Chondrocyte (in vitro differentiated cells): Measurements from ENCODE around the gene SIX5. TPM values are rescaled to one million over a fixed set of nuclear protein-coding genes. Genes with fewer than 3 reads are reported as not detected.

ENCODE experiments used
- DNase-seq: peaks from one replicate; pipeline ENCODE4 v3.0.0; 2021; ENCODE audit warnings: mixed read lengths, low spot score
- H3K27ac Mint-ChIP-seq: one replicate; pipeline ENCODE4 v1.8.0; 2021; ENCODE audit warnings: mild to moderate bottlenecking, moderate library complexity, mixed read lengths; ENCODE audit not compliant: unreplicated experiment
- H3K27me3 Mint-ChIP-seq: 2 replicates; pipeline ENCODE4 v1.8.0; 2021; ENCODE audit warnings: low read depth, mixed read lengths
- H3K36me3 Mint-ChIP-seq: 2 replicates; pipeline ENCODE4 v1.8.0; 2021; ENCODE audit warnings: low read depth, mixed read lengths
- H3K4me1 Mint-ChIP-seq: 2 replicates; pipeline ENCODE4 v1.8.0; 2021; ENCODE audit warnings: low read depth, mild to moderate bottlenecking, mixed read lengths
- H3K4me3 Mint-ChIP-seq: one replicate; pipeline ENCODE4 v1.8.0; 2021; ENCODE audit warnings: mild to moderate bottlenecking, moderate library complexity, mixed read lengths; ENCODE audit not compliant: unreplicated experiment
- H3K9me3 Mint-ChIP-seq: 2 replicates; pipeline ENCODE4 v1.8.0; 2021; ENCODE audit warnings: low read depth, mixed read lengths
- total RNA-seq: library from RNA; stranded (reverse); gene quantifications from 3 replicates; pipeline ENCODE4 v1.2.1, GENCODE V29; 2021
- TF ChIP-seq, protein P1 (sequence below): fragments of 200-600 bp; sonication (generic); IDR thresholded peaks from 2 replicates; pipeline ENCODE4 v1.5.0; 2021; ENCODE audit warnings: antibody characterized with exemption, mild to moderate bottlenecking, moderate library complexity

The SIX5 gene
- total RNA-seq, 1 donor from 2014 or later = 33.0 TPM

DNA sequence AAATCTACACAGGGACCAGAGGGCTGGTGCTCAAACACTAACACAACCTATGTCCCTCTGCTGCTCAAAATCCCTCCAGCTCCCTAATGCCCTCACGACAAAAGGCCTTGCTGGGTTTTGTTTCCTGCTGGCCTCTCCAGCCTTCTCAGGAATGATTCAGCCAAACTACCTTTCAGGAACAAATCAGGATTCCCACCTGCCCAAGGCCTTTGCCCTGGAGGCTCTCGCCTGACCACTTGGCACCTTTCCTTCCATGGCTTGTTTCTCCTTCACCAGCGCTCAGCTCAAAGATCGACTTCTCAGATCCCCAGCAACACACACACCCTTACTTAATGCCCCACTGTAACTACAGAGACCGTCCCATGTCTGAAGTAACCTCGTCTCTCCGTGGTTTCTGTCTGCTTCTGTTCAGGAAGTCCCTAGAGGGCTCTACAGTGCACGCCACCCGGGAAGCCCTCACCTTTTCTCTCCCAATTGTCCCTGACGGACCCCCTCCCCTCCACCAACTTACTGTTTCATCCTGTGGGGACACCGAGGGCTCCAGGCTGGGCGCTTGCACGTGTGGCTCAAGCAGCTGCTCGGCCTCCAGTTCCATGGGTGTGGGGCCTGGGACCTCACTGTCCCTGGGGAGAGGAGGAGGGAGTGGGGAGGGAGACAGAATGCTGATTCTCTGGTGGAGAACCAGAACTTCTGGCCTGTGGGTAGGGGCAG lies 3.2 kb upstream of the SIX5 start:
- TF ChIP-seq, protein P1, sequence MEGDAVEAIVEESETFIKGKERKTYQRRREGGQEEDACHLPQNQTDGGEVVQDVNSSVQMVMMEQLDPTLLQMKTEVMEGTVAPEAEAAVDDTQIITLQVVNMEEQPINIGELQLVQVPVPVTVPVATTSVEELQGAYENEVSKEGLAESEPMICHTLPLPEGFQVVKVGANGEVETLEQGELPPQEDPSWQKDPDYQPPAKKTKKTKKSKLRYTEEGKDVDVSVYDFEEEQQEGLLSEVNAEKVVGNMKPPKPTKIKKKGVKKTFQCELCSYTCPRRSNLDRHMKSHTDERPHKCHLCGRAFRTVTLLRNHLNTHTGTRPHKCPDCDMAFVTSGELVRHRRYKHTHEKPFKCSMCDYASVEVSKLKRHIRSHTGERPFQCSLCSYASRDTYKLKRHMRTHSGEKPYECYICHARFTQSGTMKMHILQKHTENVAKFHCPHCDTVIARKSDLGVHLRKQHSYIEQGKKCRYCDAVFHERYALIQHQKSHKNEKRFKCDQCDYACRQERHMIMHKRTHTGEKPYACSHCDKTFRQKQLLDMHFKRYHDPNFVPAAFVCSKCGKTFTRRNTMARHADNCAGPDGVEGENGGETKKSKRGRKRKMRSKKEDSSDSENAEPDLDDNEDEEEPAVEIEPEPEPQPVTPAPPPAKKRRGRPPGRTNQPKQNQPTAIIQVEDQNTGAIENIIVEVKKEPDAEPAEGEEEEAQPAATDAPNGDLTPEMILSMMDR = no peak
- H3K27ac Mint-ChIP-seq = peak overlapping the region; percentile 50

DNA sequence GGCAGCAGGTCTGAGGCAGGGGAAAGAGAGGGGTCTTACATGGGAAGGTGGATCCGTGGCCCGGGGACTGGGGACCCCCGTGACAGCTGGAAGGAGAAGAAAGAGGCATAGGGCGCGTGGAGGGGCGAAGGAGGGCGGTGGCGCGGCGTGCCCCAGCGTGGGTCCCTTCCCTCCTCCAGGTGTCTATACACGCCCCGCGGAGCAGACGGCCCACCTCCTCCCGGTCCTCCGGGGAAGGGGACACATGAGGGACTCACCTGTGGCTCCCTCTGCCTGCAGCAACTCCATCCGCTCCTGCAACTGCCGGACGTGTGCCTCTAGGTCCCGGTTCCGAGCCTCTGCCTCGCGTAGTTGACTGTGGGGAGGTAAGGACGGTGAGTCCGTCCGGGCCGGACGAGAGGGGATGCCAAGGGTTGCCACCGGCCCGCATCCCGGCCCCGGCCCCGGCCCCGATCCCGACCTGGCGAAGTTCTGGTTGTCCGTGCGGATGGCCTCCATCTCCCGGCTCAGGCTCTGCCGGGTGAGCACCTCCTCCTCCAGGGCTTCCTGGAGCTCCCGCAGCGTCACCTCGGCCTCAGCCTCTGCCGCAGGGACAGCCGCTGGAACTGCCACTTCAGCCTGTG lies 2.4 kb upstream of the SIX5 start:
- H3K4me1 Mint-ChIP-seq = peaks cover 19% of the 10 kb centered on the region
- DNase-seq = no peak
- H3K9me3 Mint-ChIP-seq = no peaks in the 10 kb centered on the region
- peaks cover 6% of the 10 kb centered on the region for H3K36me3 Mint-ChIP-seq
- H3K27me3 Mint-ChIP-seq = no peaks in the 10 kb centered on the region
- TF ChIP-seq, protein P1 = no peak
- H3K4me3 Mint-ChIP-seq = peak overlapping the region; percentile 95
- peak overlapping the region; percentile 95 for H3K27ac Mint-ChIP-seq

More for the DNA sequence above, 3.2 kb upstream of the SIX5 start:
- H3K4me1 Mint-ChIP-seq = peaks cover 19% of the 10 kb centered on the region
- H3K27me3 Mint-ChIP-seq = no peaks in the 10 kb centered on the region
- no peaks in the 10 kb centered on the region for H3K9me3 Mint-ChIP-seq
- H3K4me3 Mint-ChIP-seq = no peak overlapping the region
- peaks cover 13% of the 10 kb centered on the region for H3K36me3 Mint-ChIP-seq
- DNase-seq = no peak

DNA sequence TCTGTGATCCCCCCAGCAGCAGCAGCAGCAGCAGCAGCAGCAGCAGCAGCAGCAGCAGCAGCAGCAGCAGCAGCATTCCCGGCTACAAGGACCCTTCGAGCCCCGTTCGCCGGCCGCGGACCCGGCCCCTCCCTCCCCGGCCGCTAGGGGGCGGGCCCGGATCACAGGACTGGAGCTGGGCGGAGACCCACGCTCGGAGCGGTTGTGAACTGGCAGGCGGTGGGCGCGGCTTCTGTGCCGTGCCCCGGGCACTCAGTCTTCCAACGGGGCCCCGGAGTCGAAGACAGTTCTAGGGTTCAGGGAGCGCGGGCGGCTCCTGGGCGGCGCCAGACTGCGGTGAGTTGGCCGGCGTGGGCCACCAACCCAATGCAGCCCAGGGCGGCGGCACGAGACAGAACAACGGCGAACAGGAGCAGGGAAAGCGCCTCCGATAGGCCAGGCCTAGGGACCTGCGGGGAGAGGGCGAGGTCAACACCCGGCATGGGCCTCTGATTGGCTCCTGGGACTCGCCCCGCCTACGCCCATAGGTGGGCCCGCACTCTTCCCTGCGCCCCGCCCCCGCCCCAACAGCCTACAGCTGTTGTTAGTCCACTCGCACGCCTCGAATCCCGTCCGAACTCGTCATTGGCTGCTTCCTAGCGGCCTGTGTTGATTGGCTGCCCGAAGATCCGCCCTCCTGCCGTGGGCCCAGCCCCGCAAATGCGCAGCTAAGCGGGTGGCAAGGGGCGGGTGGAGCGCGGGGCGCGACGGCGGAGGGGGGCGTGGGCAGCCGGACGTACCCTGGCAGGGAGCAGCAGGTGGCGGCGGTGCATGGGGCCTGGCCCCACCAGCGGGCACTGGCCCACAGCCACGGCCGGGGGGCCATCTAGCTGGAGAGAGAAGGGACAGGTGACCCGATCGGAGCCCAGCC lies 1.4 kb upstream of the SIX5 start:
- Mint-ChIP-seq H3K27me3 (no peaks in the 10 kb centered on the region), H3K36me3 (peaks cover 6% of the 10 kb centered on the region), H3K4me3 (peak overlapping the region; percentile 95), H3K27ac (peak overlapping the region; percentile 95), H3K9me3 (no peaks in the 10 kb centered on the region), H3K4me1 (peaks cover 26% of the 10 kb centered on the region)
- TF ChIP-seq, protein P1 = peak; percentile 99
- DNase-seq = peak; percentile 99

DNA sequence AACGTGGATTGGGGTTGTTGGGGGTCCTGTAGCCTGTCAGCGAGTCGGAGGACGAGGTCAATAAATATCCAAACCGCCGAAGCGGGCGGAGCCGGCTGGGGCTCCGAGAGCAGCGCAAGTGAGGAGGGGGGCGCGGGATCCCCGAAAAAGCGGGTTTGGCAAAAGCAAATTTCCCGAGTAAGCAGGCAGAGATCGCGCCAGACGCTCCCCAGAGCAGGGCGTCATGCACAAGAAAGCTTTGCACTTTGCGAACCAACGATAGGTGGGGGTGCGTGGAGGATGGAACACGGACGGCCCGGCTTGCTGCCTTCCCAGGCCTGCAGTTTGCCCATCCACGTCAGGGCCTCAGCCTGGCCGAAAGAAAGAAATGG lies 754 bp upstream of the SIX5 start:
- no peak for DNase-seq
- Mint-ChIP-seq H3K27me3 (no peaks in the 10 kb centered on the region), H3K4me3 (peak overlapping the region; percentile 95), H3K27ac (peak overlapping the region; percentile 95), H3K36me3 (peaks cover 3% of the 10 kb centered on the region), H3K9me3 (no peaks in the 10 kb centered on the region), H3K4me1 (peaks cover 31% of the 10 kb centered on the region)
- TF ChIP-seq, protein P1 = no peak

DNA sequence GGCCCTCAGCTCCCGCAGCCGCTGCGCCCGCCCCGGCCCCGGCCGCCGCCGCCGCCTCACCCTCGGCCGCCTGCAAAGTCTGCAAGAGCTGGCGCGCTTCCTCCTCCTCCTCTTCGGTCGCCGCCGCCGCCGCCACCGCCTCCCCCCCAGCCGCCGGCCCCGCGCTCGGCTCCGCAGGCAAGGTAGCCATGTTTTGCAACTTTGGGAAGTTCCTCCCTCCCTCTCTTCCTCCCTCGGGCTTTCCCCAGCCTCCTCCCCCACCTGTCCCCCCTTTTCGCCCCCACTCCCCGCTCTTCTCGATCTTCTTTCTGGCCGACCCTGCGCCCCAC lies 433 bp downstream of the SIX5 start:
- H3K4me1 Mint-ChIP-seq = peaks cover 37% of the 10 kb centered on the region
- H3K36me3 Mint-ChIP-seq = peaks cover 3% of the 10 kb centered on the region
- no peaks in the 10 kb centered on the region for H3K9me3 Mint-ChIP-seq
- no peak for DNase-seq
- H3K27ac Mint-ChIP-seq = peak overlapping the region; percentile 99
- no peaks in the 10 kb centered on the region for H3K27me3 Mint-ChIP-seq
- peak overlapping the region; percentile 95 for H3K4me3 Mint-ChIP-seq
- TF ChIP-seq, protein P1 = no peak
